Lung (tissue), 12 donors: Measurements from ENCODE around the gene GRIA1. TPM values are rescaled to one million over a fixed set of nuclear protein-coding genes. Genes with fewer than 3 reads are reported as not detected.

Source experiments
- ATAC-seq: fragments of 200-7000 bp; cut with Tn5 transposase; one replicate; pipeline ENCODE4 v1.9.1; 2020; ENCODE audit warnings: moderate number of reproducible peaks; ENCODE audit not compliant: insufficient read depth, low FRiP score
- DNase-seq, 3 donors: peaks; one replicate each; pipeline ENCODE4 v3.0.0-alpha.2; 2013 to 2017
- H3K27ac ChIP-seq, 2 donors: one replicate each; pipeline ENCODE4 v1.5.1; 2013; ENCODE audit warnings: mild to moderate bottlenecking in 2 of 2, moderate library complexity in 2 of 2, control low read depth in 1 of 2, inconsistent platforms in 1 of 2, low read depth in 1 of 2, low read length in 1 of 2
- H3K27me3 ChIP-seq, 3 donors: one replicate each; pipeline ENCODE4 v1.5.1; 2013; ENCODE audit warnings: low read length in 2 of 3; ENCODE audit not compliant: control insufficient read depth in 3 of 3, insufficient read depth in 3 of 3
- H3K36me3 ChIP-seq, 4 donors: one replicate each; pipeline ENCODE4 v1.5.1; 2013; ENCODE audit warnings: low read length in 4 of 4, mild to moderate bottlenecking in 1 of 4, moderate library complexity in 1 of 4; ENCODE audit not compliant: control insufficient read depth in 4 of 4, insufficient read depth in 4 of 4
- H3K4me1 ChIP-seq, 5 donors: one replicate each; pipeline ENCODE4 v1.5.1; 2013; ENCODE audit warnings: low read length in 5 of 5, mild to moderate bottlenecking in 2 of 5, moderate library complexity in 1 of 5; ENCODE audit not compliant: control insufficient read depth in 5 of 5, insufficient read depth in 5 of 5
- H3K4me3 ChIP-seq: one replicate; pipeline ENCODE4 v1.5.1; 2013; ENCODE audit warnings: mild to moderate bottlenecking, control low read depth, moderate library complexity
- H3K9ac ChIP-seq, 2 donors: one replicate each; pipeline ENCODE4 v1.5.1; 2013; ENCODE audit warnings: low read length in 2 of 2, control low read depth in 1 of 2; ENCODE audit not compliant: insufficient read depth in 1 of 2
- H3K9me3 ChIP-seq, 4 donors: one replicate each; pipeline ENCODE4 v1.5.1; 2013; ENCODE audit warnings: low read length in 3 of 4, mild to moderate bottlenecking in 1 of 4, moderate library complexity in 1 of 4; ENCODE audit not compliant: control insufficient read depth in 4 of 4, insufficient read depth in 3 of 4
- WGBS, 2 donors: extraction: QIAGEN DNeasy Blood & Tissue Kit; methylation state at CpG; one replicate each; pipeline ENCODE4 v1.1.7; 2013; 5-methylcytosine and 5-hydroxymethylcytosine counted together
- polyA plus RNA-seq, 2 donors: library from polyadenylated mRNA; stranded (reverse); fragments of 200-250 nt; gene quantifications; one replicate each; pipeline ENCODE4 v1.2.1, GENCODE V29; 2013
- total RNA-seq, 2 donors: library from RNA; depleted of rRNA in 1 of 2; stranded (reverse); fragments of >200 nt in 1 of 2; gene quantifications; one replicate each; pipeline ENCODE4 v1.2.1, GENCODE V29; 2014 to 2021
- TF ChIP-seq, protein P1 (sequence below): IDR thresholded peaks from 2 replicates; pipeline ENCODE4 v1.5.1; 2012; ENCODE audit warnings: mild to moderate bottlenecking; ENCODE audit errors: control extremely low read depth, extremely low read depth
- donor health status: control.
- donor health status: control.
- donor health status: Bipolar disorder and iron deficiency.
- donor health status: healthy.
- donor health status: DM: yes; HTN: yes; CAD: no.

The GRIA1 gene
- total and polyA plus RNA-seq, 4 donors = 1.1 to 12.5 (median 2.0) TPM

GRCh38 chr5:153702265-153702664 lies 211.8 kb downstream of the GRIA1 start:
- no peak overlapping the region for H3K4me3 ChIP-seq

GRCh38 chr5:153704110-153704509 lies 213.6 kb downstream of the GRIA1 start:
- DNase-seq (no peak), ATAC-seq (no peak)
- Histone ChIP-seq H3K9ac (no peak overlapping the region), H3K27ac (no peak overlapping the region), H3K4me3 (no peak overlapping the region), H3K36me3 (peaks cover 0 to 8% (median 3%) of the 10 kb centered on the region in 4 donors), H3K4me1 (no peaks in the 10 kb centered on the region), H3K9me3 (no peaks in the 10 kb centered on the region), H3K27me3 (no peaks in the 10 kb centered on the region)
- TF ChIP-seq, protein P1, sequence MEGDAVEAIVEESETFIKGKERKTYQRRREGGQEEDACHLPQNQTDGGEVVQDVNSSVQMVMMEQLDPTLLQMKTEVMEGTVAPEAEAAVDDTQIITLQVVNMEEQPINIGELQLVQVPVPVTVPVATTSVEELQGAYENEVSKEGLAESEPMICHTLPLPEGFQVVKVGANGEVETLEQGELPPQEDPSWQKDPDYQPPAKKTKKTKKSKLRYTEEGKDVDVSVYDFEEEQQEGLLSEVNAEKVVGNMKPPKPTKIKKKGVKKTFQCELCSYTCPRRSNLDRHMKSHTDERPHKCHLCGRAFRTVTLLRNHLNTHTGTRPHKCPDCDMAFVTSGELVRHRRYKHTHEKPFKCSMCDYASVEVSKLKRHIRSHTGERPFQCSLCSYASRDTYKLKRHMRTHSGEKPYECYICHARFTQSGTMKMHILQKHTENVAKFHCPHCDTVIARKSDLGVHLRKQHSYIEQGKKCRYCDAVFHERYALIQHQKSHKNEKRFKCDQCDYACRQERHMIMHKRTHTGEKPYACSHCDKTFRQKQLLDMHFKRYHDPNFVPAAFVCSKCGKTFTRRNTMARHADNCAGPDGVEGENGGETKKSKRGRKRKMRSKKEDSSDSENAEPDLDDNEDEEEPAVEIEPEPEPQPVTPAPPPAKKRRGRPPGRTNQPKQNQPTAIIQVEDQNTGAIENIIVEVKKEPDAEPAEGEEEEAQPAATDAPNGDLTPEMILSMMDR = no peak

More at GRCh38 chr5:153702265-153702664, 211.8 kb downstream of the GRIA1 start:
- Histone ChIP-seq H3K36me3 (peaks cover 0 to 9% (median 4%) of the 10 kb centered on the region in 4 donors), H3K9me3 (no peaks in the 10 kb centered on the region), H3K27ac (no peak overlapping the region), H3K4me1 (no peaks in the 10 kb centered on the region), H3K27me3 (no peaks in the 10 kb centered on the region), H3K9ac (no peak overlapping the region)
- no peak for DNase-seq
- ATAC-seq = no peak
- WGBS, 2 donors = 87 to 93% methylated on average over 4 of the region's 4 CpGs
- TF ChIP-seq, protein P1 = no peak

DNA sequence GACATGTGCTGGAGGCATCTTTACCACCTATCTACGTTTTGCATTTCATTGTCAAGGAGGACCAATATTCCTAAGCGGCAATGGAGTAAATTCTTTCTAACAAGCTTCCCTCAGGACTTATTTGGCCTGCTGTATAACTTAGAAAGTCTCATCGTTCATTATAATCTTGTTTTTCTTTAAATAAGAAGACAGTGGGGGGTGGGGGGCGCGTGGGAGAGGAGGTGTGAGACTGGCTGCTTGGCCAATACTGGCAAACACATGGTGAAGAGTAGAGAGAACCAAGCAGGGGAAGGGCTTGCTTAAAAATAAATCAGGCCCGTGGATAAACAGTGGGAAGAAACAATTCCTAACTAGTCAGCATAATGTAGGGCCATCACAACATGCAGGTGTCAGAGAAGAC lies 217.2 kb downstream of the GRIA1 start:
- Histone ChIP-seq H3K4me3 (no peak overlapping the region), H3K27me3 (no peaks in the 10 kb centered on the region), H3K9ac (no peak overlapping the region), H3K9me3 (no peaks in the 10 kb centered on the region), H3K4me1 (no peaks in the 10 kb centered on the region), H3K27ac (no peak overlapping the region), H3K36me3 (peaks cover 0 to 8% (median 3%) of the 10 kb centered on the region in 4 donors)
- ATAC-seq = no peak
- DNase-seq = no peak
- TF ChIP-seq, protein P1 = no peak
- 79 to 82% methylated on average over 6 of the region's 6 CpGs for WGBS, 2 donors

- Histone ChIP-seq H3K9ac (no peak overlapping the region), H3K4me1 (no peaks in the 10 kb centered on the region), H3K36me3 (no peaks in the 10 kb centered on the region), H3K27me3 (no peaks in the 10 kb centered on the region), H3K9me3 (peaks cover 0 to 2% (median 0%) of the 10 kb centered on the region in 4 donors), H3K27ac (no peak overlapping the region), H3K4me3 (no peak overlapping the region)
- TF ChIP-seq, protein P1 = no peak
- ATAC-seq = no peak
- DNase-seq = no peak
- WGBS, 2 donors = 92 to 98% methylated on average over 4 of the region's 4 CpGs
Measured at GRCh38 chr5:153711755-153712154, 221.3 kb downstream of the GRIA1 start.
